ENCODE data around the gene MMP24.
"Not testable (repeated sequence)": the region's sequence is repeated elsewhere in the genome, so short reads cannot be mapped to it uniquely, and the experiment has no call there.

Gene MMP24

GRCh38 chr20:35226126-35226883 lies at the start of gene MMP24:
Gene MMP24, plus strand, starts transcription at chr20:35226690. Its CDS starts 49 bp downstream, at chr20:35226739.
- DNase-seq (ENCODE audit: low read depth in 1 of 2, low spot score in 1 of 2), result no peak

- no peak for DNase-seq (ENCODE audit: low read depth in 1 of 2, low spot score in 1 of 2)
Observed at GRCh38 chr20:35179292-35180212, 46.9 kb upstream of the MMP24 start.

DNA sequence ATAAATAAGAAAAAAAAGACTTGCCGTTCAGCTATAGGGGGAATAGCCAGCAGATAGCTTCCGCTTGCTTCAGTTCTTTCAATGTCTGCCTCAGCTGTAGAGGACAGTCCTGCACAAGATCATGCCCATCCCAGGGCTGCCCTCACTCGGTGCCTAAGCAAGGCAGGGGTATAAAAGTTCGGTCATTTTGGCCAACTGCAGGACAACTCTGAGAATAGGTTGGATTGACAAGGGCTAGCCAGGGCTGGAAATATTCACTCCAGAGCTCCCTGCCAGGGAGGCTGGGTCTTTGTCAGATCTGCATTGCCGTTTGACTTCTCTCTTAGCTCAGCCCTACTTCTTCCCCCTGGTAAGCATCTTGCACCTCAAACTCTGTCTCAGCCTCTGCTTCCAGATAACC lies 46.2 kb upstream of the MMP24 start:
- no peak for DNase-seq (ENCODE audit: low read depth in 1 of 2, low spot score in 1 of 2)

DNA sequence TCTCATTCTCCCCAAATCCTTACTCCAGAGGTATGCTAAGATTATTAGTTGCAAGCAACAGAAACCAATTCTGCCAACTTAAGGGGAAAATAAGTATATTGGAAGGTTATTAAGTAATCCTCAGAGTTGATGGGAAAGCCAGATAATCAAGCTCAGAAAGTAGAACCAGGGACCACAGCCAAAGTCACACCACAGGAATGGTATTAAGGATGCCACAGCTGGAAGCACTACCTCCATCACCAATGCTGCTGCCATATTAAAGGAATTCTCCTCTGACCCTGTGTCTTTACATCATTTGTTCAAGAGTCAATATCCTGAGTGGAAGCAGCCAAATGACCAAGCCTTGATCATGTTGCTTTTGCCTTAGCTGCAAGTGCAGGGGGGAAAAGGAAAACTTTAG lies 44.8 kb upstream of the MMP24 start:
- no peak for DNase-seq (ENCODE audit: low read depth in 1 of 2, low spot score in 1 of 2)

DNA sequence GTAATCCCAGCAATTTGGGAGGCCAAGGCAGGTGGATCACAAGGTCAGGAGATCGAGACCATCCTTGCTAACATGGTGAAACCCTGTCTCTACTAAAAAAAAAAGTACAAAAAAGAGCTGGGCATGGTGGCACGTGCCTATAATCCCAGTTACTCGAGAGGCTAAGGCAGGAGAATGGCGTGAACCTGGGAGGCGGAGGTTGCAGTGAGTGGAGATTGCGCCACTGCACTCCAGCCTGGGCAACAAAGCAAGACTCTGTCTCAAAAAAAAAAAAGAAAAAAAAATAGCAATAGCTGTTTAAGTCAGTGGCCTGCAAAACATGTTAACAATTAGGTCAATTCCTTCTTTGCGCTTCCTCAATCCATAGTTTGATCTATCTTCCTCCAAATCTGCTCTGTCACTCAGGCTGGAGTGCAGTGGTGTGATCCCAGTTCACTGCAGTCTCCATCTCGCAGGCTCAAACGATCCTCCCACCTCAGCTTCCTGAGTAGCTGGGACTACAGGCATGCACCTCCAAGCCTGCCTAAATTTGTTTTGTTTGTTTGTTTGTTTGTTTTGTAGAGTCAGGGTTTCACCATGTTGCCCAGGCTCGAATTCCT lies 39.7 kb upstream of the MMP24 start:
- DNase-seq (ENCODE audit: low read depth in 1 of 2, low spot score in 1 of 2), result not testable (repeated sequence)

- no peak for DNase-seq (ENCODE audit: low read depth in 1 of 2, low spot score in 1 of 2)
Observed at GRCh38 chr20:35187584-35188190, 38.8 kb upstream of the MMP24 start.

DNA sequence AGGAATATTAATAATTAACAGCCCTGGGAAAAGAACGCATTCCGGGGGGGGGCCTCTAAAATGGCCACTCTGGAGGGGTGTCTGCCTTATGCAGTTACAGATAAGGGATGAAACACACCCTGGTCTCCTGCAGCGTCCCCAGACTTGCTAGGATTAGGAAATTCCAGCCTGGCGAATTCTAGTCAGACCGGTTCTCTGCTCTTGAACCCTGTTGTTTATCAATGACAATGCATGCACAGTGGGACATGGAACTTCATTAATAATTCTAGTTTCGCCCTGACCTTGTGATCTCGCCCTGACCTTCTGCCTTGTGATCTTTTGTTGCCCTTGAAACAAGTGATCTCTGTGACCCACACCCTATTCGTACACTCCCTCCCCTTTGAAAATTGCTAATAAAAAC lies 37.3 kb upstream of the MMP24 start:
- not testable (repeated sequence) for DNase-seq (ENCODE audit: low read depth in 1 of 2, low spot score in 1 of 2)

DNA sequence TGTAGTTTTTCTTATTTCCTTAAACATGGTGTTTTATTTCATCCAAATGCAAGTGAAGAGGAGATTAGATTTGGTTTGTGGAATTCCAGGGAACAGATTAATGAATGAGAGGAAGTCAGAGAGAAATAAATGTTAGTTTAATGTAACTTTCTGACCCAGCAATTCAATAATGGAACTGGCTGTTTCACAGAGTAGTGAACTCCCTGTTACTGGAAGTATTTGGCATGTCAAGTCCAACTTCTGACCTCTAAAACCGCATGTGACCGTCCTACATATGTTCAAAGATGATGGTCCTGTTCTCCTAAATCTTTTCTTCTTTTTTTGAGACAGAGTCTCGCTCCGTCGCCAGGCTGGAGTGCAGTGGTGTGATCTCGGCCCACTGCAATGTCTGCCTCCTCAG lies 35.9 kb upstream of the MMP24 start:
- no peak for DNase-seq (ENCODE audit: low read depth in 1 of 2, low spot score in 1 of 2)

GRCh38 chr20:35191419-35192117 lies 34.9 kb upstream of the MMP24 start:
- DNase-seq (ENCODE audit: low read depth in 1 of 2, low spot score in 1 of 2), result no peak

DNA sequence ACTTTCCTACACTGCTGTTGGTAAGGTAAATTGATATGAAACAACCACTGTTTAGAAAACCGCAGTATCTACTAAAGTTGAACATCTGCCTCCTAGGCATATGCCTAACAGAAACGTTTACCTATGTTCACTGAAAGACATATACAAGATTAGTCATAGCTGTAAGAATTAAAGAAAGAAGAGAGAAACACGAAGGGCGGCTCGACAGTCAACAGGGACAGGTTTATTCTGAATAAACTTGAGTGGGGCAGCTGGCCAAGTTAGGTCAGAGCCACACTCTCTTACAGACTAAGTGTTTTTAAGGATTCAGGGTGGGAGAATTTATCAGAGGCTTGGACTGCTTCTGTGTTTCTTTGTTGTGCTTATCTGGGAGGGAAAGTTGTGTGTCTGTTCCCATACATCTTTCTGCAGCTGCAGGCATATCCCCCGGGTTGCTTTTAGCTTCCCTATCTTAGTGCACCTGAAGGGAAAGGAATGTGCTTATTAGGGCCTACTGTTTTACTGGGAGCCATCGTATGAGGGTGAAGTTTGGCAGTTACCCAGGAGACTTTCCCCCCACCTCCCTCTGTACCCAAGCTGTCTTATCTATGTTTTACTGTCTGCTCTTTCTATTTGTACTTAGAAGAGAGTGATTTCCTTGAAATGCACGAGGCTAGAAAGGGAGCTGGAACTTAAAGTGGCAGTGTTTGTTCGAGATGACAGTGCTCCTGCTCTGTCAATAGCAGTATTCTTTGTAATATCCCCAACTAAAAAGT lies 34.2 kb upstream of the MMP24 start:
- no peak for DNase-seq (ENCODE audit: low read depth in 1 of 2, low spot score in 1 of 2)

DNA sequence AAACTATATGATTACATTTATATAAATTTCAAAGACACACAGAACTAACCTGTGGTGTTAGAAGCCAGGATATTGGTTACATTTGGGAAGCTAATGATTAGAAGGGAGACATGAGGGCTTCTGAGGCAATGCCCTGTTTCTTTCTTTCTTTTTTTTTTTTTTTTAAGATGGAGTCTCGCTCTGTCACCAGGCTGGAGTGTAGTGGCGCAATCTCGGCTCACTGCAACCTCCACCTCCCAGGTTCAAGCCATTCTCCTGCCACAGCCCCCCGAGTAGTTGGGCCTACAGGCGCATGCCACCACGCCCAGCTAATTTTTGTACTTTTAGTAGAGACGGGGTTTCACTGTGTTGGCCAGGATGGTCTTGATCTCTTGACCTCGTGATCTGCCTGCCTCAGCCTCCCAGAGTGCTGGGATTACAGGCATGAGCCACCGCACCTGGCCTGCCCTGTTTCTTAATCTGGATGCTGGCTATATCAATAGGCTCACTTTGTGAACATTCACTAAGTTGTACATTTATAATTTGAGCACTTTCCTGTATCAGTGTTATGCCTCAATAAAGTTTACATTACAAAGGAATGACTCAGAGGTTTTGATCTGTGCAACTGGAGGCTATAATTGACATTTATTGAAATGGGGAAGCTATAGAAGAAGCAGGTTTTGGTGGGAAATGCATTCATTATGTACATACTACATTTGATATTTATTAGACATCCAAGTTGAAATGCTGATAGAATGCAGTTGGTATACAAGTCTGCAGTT lies 33.3 kb upstream of the MMP24 start:
- DNase-seq (ENCODE audit: low read depth in 1 of 2, low spot score in 1 of 2), result not testable (repeated sequence)

DNA sequence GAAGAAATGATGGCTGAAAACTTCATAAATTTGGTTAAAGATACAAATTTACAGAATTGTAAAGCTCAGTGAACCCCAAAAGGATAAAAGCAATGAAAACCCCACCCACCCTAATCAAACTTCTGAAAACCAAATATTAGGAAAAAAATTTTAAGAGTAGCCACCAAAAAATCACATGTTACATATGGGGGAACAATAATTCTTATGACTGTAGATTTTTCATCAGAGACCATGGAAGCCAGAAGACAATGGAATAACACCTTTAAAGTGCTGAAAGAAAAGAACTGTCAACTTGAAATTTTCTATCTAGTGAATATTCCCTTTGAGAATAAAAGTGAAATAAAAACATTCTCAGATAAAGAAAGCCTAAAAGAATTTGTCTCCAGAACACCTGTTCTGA lies 30.2 kb upstream of the MMP24 start:
- DNase-seq (ENCODE audit: low read depth in 1 of 2, low spot score in 1 of 2), result no peak

GRCh38 chr20:35199740-35200139 lies 26.8 kb upstream of the MMP24 start:
- DNase-seq (ENCODE audit: low read depth in 1 of 2, low spot score in 1 of 2), result no peak

DNA sequence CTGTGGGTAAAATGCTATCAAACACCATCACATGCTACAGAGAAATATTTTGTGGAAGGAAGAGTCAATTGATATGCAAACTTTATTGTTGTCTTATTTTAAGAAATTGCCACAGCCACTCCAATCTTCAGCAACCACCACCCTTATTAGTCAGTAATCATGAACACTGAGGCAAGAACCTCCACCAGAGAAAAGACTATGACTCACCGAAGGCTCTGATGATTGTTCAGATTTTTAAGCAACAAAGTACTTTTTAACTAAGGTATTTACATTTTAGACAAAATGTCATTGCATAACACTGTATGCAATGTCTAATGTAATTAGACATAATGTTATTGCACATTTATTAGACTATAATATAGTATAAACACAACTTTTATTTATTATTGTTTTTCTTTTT lies 26.2 kb upstream of the MMP24 start:
- no peak for DNase-seq (ENCODE audit: low read depth in 1 of 2, low spot score in 1 of 2)

DNA sequence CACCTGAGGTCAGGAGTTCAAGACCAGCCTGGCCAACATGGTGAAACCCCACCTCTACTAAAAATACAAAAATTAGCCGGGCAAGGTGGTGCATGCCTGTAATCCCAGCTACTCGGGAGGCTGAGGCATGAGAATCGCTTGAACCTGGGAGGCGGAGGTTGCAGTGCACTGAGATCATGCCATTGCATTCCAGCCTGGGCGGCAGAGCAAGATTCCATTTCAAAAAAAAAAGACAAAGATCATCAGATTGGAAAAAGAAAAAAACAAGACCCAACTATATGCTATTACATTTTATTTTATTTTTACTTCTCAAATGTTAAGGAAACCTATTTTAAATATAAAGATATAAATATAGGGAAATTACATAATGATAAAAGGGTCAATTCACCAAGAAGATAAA lies 25.0 kb upstream of the MMP24 start:
- not testable (repeated sequence) for DNase-seq (ENCODE audit: low read depth in 1 of 2, low spot score in 1 of 2)

- no peak for DNase-seq (ENCODE audit: low read depth in 1 of 2, low spot score in 1 of 2)
Observed at GRCh38 chr20:35206802-35207201, 19.7 kb upstream of the MMP24 start.

- peak; percentile 45 to 53 for DNase-seq (ENCODE audit: low read depth in 1 of 2, low spot score in 1 of 2)
Observed at GRCh38 chr20:35207950-35208611, 18.4 kb upstream of the MMP24 start.

GRCh38 chr20:35215066-35215956 lies 11.2 kb upstream of the MMP24 start:
- no peak for DNase-seq (ENCODE audit: low read depth in 1 of 2, low spot score in 1 of 2)

Data from stimulated activated CD4-positive, alpha-beta T cell treated with anti-CD3 and anti-CD28 coated beads, Interleukin-15, amount 100 ng/mL, for 1 hour (primary cell).